Measurements from ENCODE around the gene PANK4.
"Not testable (repeated sequence)": the region's sequence is repeated elsewhere in the genome, so short reads cannot be mapped to it uniquely, and the experiment has no call there.

GRCh38 chr1:2569703-2570102 is 43.3 kb upstream of the PANK4 start:
- TF ChIP-seq CTCF, POLR2A (IDR thresholded peaks at IDR 0.05): not testable (repeated sequence)
